Mesendoderm (in vitro differentiated cells): Measurements from ENCODE around the gene COX4I1.

ENCODE experiments used
- DNase-seq: peaks from one replicate; pipeline ENCODE4 v3.0.0; 2013
- H2AK5ac ChIP-seq: 2 replicates; pipeline ENCODE4 v1.6.1; 2013; ENCODE audit warnings: low read length, inconsistent platforms
- H2BK120ac ChIP-seq: 2 replicates; pipeline ENCODE4 v1.6.1; 2013; ENCODE audit warnings: low read depth, mild to moderate bottlenecking, low read length, moderate library complexity, mixed read lengths
- H2BK15ac ChIP-seq: replicated peaks from 2 replicates; pipeline ENCODE4 v1.6.1; 2013; ENCODE audit warnings: low read depth, mild to moderate bottlenecking, moderate library complexity
- H2BK5ac ChIP-seq: 2 replicates; pipeline ENCODE4 v1.6.1; 2013; ENCODE audit warnings: low read length, inconsistent platforms
- H3K18ac ChIP-seq: 2 replicates; pipeline ENCODE4 v1.6.1; 2013; ENCODE audit warnings: mild to moderate bottlenecking, low read length, mixed read lengths
- H3K23ac ChIP-seq: one replicate; pipeline ENCODE4 v1.6.1; 2013; ENCODE audit warnings: low read length
- H3K27ac ChIP-seq: 2 replicates; pipeline ENCODE4 v1.5.1; 2013; ENCODE audit warnings: low read depth, mild to moderate bottlenecking, inconsistent platforms, low read length, moderate library complexity
- H3K27me3 ChIP-seq: 2 replicates; pipeline ENCODE4 v1.6.1; 2013; ENCODE audit warnings: low read length, control low read depth, mild to moderate bottlenecking, inconsistent platforms; ENCODE audit not compliant: insufficient read depth, poor library complexity
- H3K36me3 ChIP-seq: 2 replicates; pipeline ENCODE4 v1.6.1; 2013; ENCODE audit warnings: low read length, inconsistent platforms; ENCODE audit not compliant: control insufficient read depth, insufficient read depth
- H3K4ac ChIP-seq: one replicate; pipeline ENCODE4 v1.6.1; 2013; ENCODE audit warnings: low read depth, mild to moderate bottlenecking, low read length, moderate library complexity
- H3K4me1 ChIP-seq: 2 replicates; pipeline ENCODE4 v1.6.1; 2013; ENCODE audit warnings: low read depth, low read length, inconsistent platforms; ENCODE audit not compliant: control insufficient read depth
- H3K4me2 ChIP-seq: 2 replicates; pipeline ENCODE4 v1.6.1; 2013; ENCODE audit warnings: low read length
- H3K4me3 ChIP-seq: 2 replicates; pipeline ENCODE4 v1.5.1; 2013; ENCODE audit warnings: mild to moderate bottlenecking, low read length
- H3K56ac ChIP-seq: one replicate; pipeline ENCODE4 v1.6.1; 2013; ENCODE audit warnings: low read length
- H3K79me1 ChIP-seq: 2 replicates; pipeline ENCODE4 v1.6.1; 2013; ENCODE audit warnings: low read length, inconsistent platforms
- H3K79me2 ChIP-seq: 2 replicates; pipeline ENCODE4 v1.6.1; 2013; ENCODE audit warnings: mild to moderate bottlenecking, low read length; ENCODE audit not compliant: control insufficient read depth, insufficient read depth
- H3K9ac ChIP-seq: 2 replicates; pipeline ENCODE4 v1.6.1; 2013; ENCODE audit warnings: low read length, inconsistent platforms
- H4K5ac ChIP-seq: one replicate; pipeline ENCODE4 v1.6.1; 2013; ENCODE audit warnings: low read length
- H4K8ac ChIP-seq: one replicate; pipeline ENCODE4 v1.6.1; 2013; ENCODE audit warnings: low read depth, mild to moderate bottlenecking, control low read depth, low read length, moderate library complexity
- WGBS: extraction: QIAGEN DNeasy Blood & Tissue Kit; methylation state at CpG from one replicate; pipeline ENCODE4 v1.1.7; 2013; ENCODE audit warnings: low lambda C conversion rate, missing lambda C conversion rate; ENCODE audit not compliant: insufficient coverage; ENCODE audit errors: extremely low coverage; 5-methylcytosine and 5-hydroxymethylcytosine counted together

Gene COX4I1

DNA sequence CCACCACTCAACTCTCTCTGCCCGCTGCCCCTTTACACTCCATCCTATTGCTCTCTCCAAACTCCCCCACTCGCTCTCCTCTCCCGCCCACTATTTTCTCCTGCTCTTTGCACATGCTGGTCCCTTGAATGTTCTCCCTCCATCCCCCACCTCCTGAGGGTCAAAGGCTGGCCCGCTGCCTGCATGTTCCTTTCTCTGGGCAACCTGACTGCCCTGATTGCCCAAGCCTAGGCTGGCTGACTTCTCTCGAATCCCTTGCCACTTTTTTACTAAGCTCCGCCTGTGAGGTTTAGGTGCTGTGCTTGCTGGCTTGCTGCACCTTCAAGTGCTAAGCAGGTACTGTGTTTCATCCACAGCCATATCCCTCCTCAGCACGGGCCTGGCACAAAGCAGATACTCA, 2.9 kb upstream of the COX4I1 start:
- peaks cover 14% of the 10 kb centered on the region for H3K36me3 ChIP-seq
- no peak overlapping the region for H3K56ac ChIP-seq
- H3K18ac ChIP-seq: no peak overlapping the region
- no peaks in the 10 kb centered on the region for H3K4me1 ChIP-seq
- H3K4me2 ChIP-seq: no peak overlapping the region
- peaks cover 53% of the 10 kb centered on the region for H3K79me1 ChIP-seq
- H3K23ac ChIP-seq: no peak overlapping the region
- DNase-seq: no peak
- no peak overlapping the region for H2AK5ac ChIP-seq
- no peak overlapping the region for H4K5ac ChIP-seq
- no peak overlapping the region for H3K4me3 ChIP-seq
- H3K9ac ChIP-seq: no peak overlapping the region
- H3K27ac ChIP-seq: no peak overlapping the region
- H3K79me2 ChIP-seq: peaks cover 85% of the 10 kb centered on the region
- H4K8ac ChIP-seq: no peak overlapping the region
- no peak overlapping the region for H2BK5ac ChIP-seq
- no peak overlapping the region for H3K4ac ChIP-seq
- WGBS: no CpG with 5 or more reads among the region's 7 CpGs
- H2BK120ac ChIP-seq: no peak overlapping the region
- H3K27me3 ChIP-seq: no peaks in the 10 kb centered on the region
- no peak overlapping the region for H2BK15ac ChIP-seq

DNA sequence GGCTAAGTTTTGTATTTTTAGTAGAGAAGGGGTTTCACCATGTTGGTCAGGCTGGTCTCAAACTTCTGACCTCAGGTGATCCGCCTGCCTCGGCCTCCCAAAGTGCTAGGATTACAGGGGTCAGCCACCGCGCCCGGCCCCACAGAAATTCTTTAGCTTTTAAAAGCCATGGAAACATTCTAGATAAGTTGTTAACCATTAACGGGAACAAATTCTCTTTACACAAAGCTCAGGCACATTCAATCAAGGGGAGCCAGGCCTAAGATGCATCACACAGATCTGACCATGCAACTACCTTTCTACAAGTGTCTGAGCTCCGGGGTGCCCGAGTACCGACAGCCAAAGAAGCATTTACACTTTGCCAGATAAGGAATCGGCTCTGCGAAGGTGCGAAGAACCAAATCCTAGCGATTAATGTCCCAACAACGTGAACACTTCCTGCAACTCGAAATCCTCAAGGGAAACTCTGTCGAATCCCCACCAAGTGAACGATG, 1.2 kb upstream of the COX4I1 start:
- H2BK5ac ChIP-seq: no peak overlapping the region
- H3K79me2 ChIP-seq: peaks cover 74% of the 10 kb centered on the region
- H3K4me1 ChIP-seq: no peaks in the 10 kb centered on the region
- H3K18ac ChIP-seq: no peak overlapping the region
- peak overlapping the region; percentile 36 for H3K4me2 ChIP-seq
- H3K9ac ChIP-seq: peak overlapping the region; percentile 87
- no peak overlapping the region for H3K4ac ChIP-seq
- H3K23ac ChIP-seq: no peak overlapping the region
- peak overlapping the region; percentile 92 for H3K56ac ChIP-seq
- peak overlapping the region; percentile 1 for H3K27ac ChIP-seq
- no peak overlapping the region for H2AK5ac ChIP-seq
- no peak overlapping the region for H4K8ac ChIP-seq
- DNase-seq: peak; percentile 82
- no peak overlapping the region for H2BK120ac ChIP-seq
- H3K4me3 ChIP-seq: peak overlapping the region; percentile 52
- WGBS: no CpG with 5 or more reads among the region's 17 CpGs
- peaks cover 45% of the 10 kb centered on the region for H3K79me1 ChIP-seq
- no peak overlapping the region for H2BK15ac ChIP-seq
- H3K27me3 ChIP-seq: no peaks in the 10 kb centered on the region
- H3K36me3 ChIP-seq: peaks cover 12% of the 10 kb centered on the region
- H4K5ac ChIP-seq: no peak overlapping the region

DNA sequence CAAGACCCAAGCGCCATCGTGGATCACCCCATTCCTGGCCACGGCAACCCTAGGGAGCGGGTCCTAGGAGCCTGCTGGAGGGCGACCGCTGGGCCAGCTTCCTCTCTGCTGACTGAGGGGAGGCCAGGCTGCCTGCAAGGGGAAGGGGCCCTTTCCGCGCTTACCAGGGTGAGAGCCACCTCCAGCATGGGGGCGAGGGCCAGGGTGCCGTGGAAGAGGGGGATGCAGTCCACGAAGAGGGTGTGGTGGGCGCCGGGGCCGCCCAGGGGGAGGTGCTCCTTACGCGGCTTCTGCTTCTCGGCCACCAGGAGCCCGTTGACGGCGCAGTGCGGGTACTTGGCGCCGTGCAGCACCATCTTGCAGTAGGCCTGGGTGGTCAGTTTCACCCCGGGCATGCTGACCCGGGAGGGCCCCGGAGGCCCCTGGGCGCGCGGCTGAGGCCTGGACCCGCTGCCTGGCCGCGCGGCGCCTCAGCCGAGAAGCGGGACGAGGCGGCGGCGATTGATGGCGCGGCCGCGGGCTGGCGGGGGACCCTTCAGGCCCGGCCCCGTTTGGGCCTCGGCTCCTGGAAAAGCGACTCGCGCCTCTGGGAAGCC, 496 bp upstream of the COX4I1 start:
- Histone ChIP-seq H3K18ac (peak overlapping the region; percentile 69), H3K36me3 (peaks cover 15% of the 10 kb centered on the region), H2BK15ac (no peak overlapping the region), H3K4me2 (peak overlapping the region; percentile 36), H3K4me1 (no peaks in the 10 kb centered on the region), H3K27me3 (no peaks in the 10 kb centered on the region), H2BK5ac (peak overlapping the region; percentile 8), H4K8ac (no peak overlapping the region), H3K9ac (peak overlapping the region; percentile 87), H3K79me1 (peaks cover 45% of the 10 kb centered on the region), H3K79me2 (peaks cover 74% of the 10 kb centered on the region), H3K4ac (peak overlapping the region; percentile 87), H2AK5ac (no peak overlapping the region), H2BK120ac (no peak overlapping the region), H4K5ac (no peak overlapping the region), H3K56ac (peak overlapping the region; percentile 92), H3K23ac (peak overlapping the region; percentile 48), H3K4me3 (peak overlapping the region; percentile 52), H3K27ac (peak overlapping the region; percentile 80)
- no CpG with 5 or more reads among the region's 51 CpGs for WGBS
- DNase-seq: no peak

DNA sequence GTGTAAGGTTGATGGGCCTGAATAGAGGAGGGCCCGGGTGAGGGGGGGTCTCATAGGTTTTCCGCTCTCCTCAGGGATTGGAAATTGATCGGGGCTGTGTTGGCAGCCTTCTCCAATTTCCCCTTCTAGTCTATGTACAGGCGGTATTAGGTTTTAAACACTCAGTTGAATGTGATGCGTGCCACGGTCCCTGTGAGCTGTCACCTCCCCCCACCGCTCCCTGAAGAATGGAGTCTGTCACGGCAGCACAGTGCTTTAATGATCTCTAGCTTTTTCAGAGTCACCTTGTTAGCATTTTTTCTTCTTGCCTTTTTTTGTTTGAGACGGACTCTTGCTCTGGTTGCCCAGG, 800 bp downstream of the COX4I1 start:
- peaks cover 62% of the 10 kb centered on the region for H3K79me2 ChIP-seq
- peak overlapping the region; percentile 88 for H3K4me2 ChIP-seq
- H3K18ac ChIP-seq: no peak overlapping the region
- peaks cover 37% of the 10 kb centered on the region for H3K79me1 ChIP-seq
- no peak overlapping the region for H2BK5ac ChIP-seq
- H3K27ac ChIP-seq: no peak overlapping the region
- H3K4me1 ChIP-seq: no peaks in the 10 kb centered on the region
- H3K36me3 ChIP-seq: peaks cover 20% of the 10 kb centered on the region
- peak overlapping the region; percentile 87 for H3K9ac ChIP-seq
- H2BK15ac ChIP-seq: no peak overlapping the region
- H4K8ac ChIP-seq: no peak overlapping the region
- no peak overlapping the region for H2BK120ac ChIP-seq
- H3K23ac ChIP-seq: no peak overlapping the region
- H2AK5ac ChIP-seq: no peak overlapping the region
- no peak overlapping the region for H4K5ac ChIP-seq
- H3K56ac ChIP-seq: peak overlapping the region; percentile 94
- H3K4ac ChIP-seq: no peak overlapping the region
- H3K27me3 ChIP-seq: no peaks in the 10 kb centered on the region
- no CpG with 5 or more reads among the region's 9 CpGs for WGBS
- H3K4me3 ChIP-seq: peak overlapping the region; percentile 91
- no peak for DNase-seq

DNA sequence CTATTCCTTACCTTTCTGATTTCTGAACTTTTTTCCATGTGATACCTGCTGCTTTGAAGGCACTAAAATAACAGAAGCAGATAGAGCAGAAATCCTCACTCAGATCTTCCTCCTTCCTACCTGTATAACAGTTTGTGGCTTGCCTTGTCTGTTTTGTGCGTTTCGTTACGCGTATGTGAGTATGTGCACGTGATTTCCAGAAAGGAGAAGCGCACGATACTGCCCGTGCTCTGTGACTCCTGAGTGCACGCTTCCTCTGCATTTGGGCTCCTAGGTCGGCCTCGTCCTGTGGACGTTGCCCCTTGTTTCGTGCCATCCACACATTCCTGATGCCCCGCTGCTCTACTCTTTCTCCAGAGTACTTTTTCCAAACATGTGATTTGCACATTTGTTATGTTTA, 4.1 kb downstream of the COX4I1 start:
- H3K18ac ChIP-seq: no peak overlapping the region
- H2BK15ac ChIP-seq: no peak overlapping the region
- peaks cover 32% of the 10 kb centered on the region for H3K79me2 ChIP-seq
- peaks cover 23% of the 10 kb centered on the region for H3K79me1 ChIP-seq
- no CpG with 5 or more reads among the region's 14 CpGs for WGBS
- no peak overlapping the region for H3K4me2 ChIP-seq
- no peak overlapping the region for H3K56ac ChIP-seq
- no peak for DNase-seq
- H4K8ac ChIP-seq: no peak overlapping the region
- H4K5ac ChIP-seq: no peak overlapping the region
- H3K4ac ChIP-seq: no peak overlapping the region
- no peak overlapping the region for H2BK120ac ChIP-seq
- H3K4me1 ChIP-seq: no peaks in the 10 kb centered on the region
- no peak overlapping the region for H2AK5ac ChIP-seq
- H3K36me3 ChIP-seq: peaks cover 26% of the 10 kb centered on the region
- H3K9ac ChIP-seq: no peak overlapping the region
- H3K4me3 ChIP-seq: no peak overlapping the region
- no peak overlapping the region for H3K27ac ChIP-seq
- H3K23ac ChIP-seq: no peak overlapping the region
- no peaks in the 10 kb centered on the region for H3K27me3 ChIP-seq
- H2BK5ac ChIP-seq: no peak overlapping the region
